ENCODE data around the gene KRTAP10-12.

Gene KRTAP10-12

DNA sequence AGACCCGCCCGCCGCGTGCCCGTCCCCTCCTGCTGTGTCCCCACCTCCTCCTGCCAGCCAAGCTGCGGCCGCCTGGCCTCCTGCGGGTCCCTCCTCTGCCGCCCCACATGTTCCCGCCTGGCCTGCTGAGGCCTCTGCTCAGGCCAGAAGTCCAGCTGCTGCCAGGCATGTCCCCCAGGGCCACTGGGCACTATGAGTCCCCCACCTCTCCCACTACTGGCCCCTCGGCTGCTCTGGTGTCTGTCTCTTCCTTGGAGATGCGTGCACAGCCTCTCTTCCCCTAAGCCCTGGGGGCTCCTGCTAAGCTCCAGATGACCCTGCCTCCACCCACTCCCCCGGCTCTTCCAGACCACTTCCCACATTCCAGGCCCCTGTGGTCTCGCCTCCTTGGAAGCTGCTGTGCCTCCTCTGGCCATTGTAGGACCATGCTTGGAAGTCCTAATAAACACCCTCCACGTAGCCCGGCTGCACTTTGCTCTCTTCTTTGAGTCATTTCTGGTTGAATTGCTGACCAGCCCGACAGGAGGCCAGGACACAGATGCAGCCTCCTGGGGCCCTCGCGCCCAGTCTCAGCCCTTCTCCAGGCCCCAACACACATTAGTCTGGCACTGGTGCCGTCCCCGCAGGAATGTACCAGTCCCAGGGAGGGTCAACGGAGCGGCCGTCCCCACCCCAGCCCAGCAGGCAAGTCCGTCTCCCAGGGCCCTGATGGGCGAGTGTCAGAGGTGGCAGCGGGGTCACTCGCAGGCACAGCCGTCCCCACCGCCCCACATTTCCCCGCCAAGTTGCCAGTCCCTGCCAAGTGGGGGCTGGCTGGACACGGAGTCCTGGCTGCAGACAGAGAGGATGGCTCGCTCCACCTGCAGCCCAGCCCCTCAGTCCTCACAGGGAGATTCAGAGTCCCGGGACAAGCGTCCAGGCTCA is 1.1 kb downstream of the KRTAP10-12 start:
- in situ Hi-C loops (cut with MboI; ENCODE audit: low sequenced_read_pairs), result no loop called here

DNA sequence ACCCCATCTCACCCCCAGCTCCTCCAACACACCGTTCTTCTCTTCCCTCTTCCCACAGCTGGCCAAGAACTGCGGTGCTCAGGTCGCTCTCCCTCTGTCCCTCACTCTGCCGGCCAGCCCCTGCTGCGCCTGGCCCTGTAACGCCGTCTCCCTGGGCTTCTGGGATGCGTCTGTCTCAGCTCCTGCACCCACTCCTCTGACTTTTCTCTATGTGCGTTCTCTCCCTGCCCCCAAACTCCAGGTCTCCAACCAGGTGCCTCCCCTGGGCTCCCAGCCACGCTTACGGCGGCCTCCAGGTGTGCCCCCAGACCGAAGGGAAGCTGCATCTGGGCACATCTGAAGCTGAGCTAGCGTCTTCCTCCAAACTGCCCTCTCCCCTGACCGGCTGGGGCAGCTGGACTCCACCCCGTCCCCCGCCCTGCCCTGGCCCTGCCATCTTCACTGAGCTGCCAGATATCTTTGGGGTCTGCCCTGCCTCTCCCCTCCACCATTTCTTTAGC is 2.6 kb downstream of the KRTAP10-12 start:
- in situ Hi-C loops (cut with MboI; ENCODE audit: low sequenced_read_pairs), result no loop called here

DNA sequence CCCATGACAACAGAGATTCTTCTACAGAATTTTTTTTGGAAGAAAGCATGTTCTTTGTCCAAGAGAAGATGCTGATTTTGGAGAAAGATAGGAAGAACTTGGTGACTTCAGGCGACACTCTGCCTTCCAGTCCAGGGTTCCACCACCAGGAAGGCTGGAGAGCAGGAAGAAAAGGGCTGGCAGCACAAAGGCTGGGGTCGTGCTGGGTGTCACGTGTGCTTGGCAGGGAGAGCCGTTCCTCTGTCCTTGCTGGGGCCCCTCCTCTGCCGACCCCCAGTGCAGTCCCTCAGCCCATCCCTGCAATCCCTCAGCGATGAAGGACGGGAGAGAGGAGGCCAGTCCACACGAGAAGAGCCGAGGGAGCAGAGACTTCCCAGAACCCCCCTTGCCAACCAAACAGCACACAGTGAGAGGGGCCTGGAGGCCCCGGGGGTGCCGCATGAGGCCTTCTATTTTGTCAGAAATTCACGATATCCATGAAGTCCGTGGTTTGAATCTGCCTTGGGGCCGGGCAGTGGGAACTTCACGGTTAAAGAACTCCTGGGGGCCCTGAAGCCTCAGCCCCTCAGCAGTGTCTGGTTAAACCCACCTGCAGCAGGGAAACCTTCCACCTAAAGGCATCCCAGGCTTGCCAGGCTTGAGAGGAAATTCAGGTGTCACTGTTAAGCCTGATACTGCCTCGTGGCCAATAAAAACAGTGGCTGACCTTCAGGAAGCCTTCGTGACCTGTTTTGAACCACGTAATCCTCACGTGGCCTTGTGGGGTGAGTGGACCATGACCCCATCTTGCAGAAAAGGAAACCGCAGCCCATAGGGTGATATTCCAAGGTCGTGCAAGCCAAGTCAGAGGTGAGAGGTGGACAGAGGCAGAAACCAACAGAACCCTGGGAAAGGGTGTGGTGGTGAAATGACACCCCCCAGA is 3.4 kb downstream of the KRTAP10-12 start:
- in situ Hi-C loops (cut with MboI; ENCODE audit: low sequenced_read_pairs), result no loop called here

DNA sequence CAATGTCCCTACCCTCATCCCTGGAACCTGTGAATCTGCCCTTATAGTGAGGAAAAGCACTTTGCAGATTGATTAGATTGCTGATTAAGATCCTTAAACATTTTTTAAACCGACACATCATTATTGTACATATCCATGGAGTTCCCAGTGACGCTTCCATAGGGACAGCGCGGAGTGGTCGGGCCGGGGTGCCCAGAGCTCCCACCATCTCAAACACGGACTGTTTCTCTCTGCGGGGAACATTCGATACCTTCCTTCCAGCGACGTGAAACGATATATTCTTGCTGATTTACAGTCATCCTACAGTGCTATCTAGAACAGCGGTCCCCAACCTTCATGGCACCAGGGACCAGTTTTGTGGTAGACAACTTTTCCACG is 4.0 kb downstream of the KRTAP10-12 start:
- in situ Hi-C loops (cut with MboI; ENCODE audit: low sequenced_read_pairs), result no loop called here

DNA sequence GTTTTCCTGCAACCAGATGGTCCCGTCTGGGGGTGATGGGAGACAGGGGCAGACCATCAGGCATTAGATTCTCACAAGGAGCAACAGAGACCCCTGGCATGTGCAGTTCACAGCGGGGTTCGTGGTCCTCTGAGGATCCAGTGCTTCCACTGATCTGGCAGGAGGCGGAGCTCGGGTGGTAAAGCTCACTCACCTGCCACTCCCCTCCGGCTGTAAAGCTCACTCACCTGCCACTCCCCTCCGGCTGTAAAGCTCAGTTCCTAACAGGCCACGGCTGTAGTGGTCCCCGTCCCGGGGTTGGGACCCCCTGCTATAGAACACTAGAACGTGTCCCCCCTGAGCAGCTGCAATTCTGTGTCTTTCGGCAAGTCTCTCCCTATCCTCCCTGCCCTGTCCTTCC is 4.6 kb downstream of the KRTAP10-12 start:
- in situ Hi-C loops (cut with MboI; ENCODE audit: low sequenced_read_pairs), result no loop called here

DNA sequence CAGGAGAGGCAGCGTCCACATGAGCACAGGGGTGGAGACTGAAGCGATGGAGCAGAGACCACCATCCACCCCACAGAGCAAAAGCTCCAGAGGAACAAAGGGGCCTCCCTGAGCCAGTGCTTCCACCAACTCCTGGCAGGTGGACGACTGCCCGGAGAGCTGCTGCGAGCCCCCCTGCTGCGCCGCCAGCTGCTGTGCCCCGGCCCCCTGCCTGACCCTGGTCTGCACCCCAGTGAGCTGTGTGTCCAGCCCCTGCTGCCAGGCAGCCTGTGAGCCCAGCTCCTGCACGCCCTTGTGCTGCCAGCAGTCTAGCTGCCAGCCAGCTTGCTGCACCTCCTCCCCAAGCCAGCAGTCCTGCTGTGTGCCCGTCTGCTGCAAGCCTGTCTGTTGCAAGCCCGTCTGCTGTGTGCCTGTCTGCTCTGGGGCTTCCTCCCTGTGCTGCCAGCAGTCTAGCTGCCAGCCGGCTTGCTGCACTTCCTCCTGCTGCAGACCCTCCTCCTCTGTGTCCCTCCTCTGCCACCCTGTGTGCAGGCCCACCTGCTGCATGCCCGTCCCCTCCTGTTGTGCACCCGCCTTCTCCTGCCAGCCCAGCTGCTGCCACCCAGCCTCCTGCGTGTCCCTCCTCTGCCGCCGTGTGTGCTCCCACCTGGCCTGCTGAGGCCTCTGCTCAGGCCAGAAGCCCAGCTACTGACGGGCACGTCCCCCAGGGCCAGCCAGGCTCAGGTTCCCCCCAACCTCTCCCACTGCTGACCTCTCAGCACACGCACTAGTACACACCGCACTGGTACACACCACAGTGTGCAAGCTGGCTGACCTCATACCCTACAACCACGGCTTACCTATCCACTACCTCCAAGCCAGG is 5.4 kb downstream of the KRTAP10-12 start:
- in situ Hi-C loops (cut with MboI; ENCODE audit: low sequenced_read_pairs), result no loop called here

DNA sequence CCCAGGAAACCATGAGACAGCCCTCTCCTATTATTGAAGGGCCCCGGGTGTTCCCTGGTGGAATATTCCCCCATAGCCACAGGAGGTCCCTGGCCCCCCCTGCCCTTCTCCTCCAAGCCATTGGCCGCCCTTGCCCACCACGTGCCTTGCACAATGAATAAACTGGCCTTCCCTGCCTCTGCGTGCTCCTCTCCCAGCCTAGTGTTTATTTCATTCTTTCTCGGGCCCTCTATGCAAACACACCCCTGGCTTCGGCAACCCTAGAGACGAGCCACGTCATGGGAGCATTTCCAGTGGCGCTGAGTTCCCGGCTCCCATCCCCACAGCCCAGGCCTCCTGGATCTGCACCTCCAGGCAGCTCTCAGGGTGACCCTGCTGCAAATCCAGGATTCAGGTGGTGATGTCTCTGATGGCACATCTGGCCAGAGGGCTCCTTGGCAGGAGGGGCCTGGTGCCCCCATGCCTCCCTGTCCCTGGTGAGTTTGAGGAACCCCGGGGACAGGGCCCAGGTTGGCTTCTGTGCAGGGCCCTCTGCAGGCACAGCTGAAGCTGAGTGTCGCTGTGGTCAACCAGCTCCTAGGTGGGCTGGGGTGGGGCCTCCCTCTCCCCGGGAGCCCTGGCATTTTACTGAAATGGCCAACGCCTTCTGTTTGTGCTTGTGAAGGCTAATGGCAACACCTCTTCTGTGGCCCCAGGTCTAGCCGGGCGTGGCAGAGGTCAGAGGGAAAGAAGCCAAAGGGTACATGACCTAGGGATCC is 6.2 kb downstream of the KRTAP10-12 start:
- in situ Hi-C loops (cut with MboI; ENCODE audit: low sequenced_read_pairs), result no loop called here

DNA sequence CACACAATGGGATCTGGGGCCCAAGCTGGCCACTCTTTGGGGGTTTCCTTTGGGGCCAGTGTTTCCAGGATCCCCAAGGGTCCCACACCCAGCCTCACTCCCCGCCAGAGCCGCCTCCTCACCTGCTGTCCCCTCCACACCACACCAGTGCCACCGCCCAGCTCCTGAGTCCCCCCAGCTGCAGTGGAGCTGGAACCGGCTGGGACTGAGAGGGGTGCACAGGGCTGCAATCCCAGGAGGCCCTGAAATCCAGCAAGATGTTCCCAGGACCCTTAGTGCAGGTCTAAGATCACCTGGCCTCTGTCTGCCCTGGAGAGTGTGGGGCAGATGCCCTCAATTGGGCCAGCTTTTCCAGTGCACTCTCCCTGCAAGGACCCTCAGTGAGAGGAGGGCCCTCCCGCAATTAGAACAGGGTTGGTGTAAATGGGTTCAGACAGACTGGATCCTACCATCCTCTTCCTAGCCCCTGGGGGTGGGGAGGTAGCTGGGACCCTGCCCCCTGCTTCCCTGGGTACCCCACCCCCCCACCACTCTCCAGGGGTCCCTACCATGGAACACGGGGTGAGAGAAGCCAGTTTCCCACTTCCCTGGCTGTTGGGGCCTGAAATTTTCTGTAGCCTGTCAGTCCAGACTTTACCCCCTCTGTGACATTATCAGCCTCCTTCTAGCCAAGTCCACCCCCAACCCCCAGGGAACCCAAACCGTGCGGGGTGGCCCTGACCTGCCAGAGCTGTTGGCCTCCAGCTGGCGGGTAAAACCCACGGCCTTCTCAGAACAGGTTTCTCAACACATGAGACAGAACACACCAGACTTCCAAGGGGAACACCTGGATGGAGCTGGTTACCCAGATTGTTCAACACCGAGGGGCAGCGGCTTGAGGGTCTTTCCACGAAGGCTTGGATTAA is 7.0 kb downstream of the KRTAP10-12 start:
- in situ Hi-C loops (cut with MboI; ENCODE audit: low sequenced_read_pairs), result no loop called here

DNA sequence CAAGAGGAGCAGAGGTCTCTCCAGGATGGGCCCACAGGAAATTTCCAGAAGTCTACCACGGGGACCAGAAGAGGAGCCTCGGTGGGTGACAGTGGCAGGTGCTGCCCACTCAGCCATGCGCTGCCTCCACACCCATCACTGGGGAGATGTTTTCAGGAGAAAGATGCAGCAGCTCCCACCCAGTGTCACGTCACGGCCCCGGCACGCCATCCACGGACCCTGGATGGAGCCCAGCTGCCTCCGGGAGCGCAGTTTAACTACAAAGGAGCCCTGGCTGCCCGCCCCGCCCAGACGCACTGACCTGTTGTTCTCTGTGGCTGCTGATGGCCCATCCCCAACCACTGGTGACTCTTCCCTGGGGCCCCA is 7.6 kb downstream of the KRTAP10-12 start:
- in situ Hi-C loops (cut with MboI; ENCODE audit: low sequenced_read_pairs), result no loop called here

DNA sequence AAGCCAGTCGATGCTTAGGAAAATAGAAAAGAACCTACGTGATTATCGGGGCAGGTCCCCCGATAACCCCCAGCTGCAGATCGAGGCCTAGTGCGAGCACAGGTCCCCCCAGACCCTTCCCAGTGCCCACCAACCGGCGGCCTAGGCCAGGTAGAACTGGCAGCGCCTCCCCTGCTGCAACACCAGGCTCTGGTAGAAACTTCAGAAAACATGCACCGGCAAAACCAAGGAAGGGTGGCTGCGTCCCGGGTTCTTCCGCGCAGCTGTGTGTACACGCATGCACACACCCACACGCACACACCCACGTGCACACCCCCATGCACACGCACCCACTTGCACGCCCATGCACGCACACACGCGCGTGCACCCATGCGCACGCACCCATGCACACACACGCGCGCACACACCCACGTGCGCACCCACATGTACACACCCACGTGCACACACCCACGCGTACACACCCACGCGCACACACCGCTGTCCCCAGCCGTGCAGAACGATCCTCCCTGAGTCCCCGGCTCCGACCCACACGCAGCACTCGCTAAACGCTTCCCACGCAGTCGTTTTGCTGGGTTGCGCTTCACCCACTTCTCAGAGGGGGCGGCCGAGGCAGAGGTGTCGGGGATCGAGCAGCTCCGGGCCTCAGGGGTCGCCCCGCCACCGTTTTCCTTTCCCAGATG is 9.2 kb downstream of the KRTAP10-12 start:
- in situ Hi-C loops (cut with MboI; ENCODE audit: low sequenced_read_pairs), result no loop called here

DNA sequence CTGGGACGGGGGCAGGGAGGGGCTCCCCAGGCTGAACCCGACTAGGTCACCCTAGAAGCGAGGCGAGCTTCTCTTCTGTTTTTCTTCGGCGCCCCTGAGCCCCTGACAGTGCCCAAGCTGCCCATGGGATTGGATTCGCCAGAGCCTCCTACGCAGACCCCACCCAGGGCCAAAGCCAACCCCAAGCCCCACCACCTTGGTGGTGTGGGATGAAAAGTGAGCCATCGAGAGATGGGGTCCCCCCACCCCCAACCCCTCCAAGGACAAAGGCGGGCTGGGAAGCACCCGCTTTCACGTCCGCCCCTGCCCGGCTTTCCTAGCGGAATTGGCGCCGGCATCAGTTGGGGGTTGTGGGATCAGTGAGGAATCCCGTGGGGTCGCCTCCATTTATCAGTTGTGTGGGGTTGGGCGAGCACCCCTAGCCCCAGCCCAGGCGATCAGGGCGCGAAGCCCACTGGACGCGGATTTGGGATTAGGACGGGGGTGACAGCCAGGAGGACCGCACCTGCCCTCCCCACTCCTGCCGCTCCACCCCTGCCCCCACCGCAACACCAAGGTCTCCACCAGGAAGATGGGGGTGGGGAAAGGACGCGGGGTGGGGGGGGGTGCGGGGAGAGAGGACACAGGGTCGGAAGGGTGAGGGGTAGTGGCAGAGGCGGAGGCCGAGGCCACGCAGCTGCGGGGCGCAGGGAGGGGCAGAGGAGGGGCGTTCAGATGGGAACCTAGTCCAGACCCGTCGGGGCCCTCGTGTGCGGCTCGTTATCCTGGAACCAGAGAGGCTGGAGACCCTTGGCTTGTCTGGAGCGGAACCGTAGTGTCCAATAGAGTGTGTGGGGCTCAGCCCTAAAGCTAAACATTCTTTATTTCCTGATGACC is 10.0 kb downstream of the KRTAP10-12 start:
- in situ Hi-C loops (cut with MboI; ENCODE audit: low sequenced_read_pairs), result no loop called here

DNA sequence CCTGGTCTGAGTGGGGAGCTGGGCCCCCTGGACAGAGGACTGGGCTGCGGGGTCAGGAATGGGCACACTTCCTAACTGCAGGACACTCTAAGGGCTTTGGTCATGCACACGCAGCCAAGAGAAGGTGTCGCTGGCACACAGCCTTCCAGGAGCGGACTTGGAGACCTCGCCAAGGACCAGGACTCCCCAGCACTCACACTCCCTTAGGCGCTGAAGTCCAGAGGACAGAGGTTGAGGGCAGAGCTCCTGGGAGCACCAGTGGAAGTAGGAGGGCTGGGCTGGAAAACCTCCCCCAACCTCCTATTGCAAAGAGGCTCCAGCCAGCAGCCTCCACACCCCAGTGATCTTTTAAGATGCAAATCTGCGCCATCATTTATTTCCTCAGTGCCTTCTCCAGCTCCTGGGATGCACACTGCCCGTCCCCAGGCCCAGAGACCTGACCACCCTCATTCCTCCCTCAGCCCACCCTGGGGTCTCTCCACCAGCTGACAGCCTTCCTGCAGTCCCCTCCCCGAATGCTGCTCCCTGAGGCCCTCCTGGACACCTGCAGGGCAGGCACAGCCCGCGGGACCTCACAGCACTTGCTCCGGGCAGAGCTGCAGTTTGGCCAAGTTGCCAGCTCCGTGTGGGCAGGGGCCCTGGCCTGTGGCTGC is 11.4 kb downstream of the KRTAP10-12 start:
- in situ Hi-C loops (cut with MboI; ENCODE audit: low sequenced_read_pairs), result no loop called here

DNA sequence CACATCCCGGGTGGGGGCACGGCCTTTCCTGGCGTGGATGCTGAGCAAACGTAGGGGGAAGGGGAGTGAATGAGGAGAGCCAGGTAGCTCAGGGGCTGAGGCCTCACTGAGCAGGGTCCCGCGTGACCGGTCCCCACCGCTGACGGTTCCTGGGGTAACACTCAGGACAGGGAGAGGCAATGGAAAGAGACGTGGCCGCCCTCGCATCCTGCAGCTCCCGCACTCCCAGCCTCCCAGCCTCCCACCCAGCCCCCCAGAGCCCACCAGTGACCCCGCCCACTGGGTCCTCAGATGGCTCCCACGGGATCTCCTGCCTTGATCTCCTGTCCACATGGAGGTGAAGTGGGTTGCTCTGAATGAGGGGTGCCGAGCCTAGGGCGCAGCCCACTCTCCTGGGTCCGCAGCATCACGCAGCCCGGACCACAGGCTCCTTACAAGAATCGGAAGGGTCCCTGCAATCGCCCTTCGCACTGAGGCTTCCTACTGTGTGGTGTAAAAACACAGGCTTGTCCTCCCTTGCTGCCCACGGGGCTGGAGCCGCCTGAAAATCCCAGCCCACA is 12.0 kb downstream of the KRTAP10-12 start:
- in situ Hi-C loops (cut with MboI; ENCODE audit: low sequenced_read_pairs), result no loop called here

DNA sequence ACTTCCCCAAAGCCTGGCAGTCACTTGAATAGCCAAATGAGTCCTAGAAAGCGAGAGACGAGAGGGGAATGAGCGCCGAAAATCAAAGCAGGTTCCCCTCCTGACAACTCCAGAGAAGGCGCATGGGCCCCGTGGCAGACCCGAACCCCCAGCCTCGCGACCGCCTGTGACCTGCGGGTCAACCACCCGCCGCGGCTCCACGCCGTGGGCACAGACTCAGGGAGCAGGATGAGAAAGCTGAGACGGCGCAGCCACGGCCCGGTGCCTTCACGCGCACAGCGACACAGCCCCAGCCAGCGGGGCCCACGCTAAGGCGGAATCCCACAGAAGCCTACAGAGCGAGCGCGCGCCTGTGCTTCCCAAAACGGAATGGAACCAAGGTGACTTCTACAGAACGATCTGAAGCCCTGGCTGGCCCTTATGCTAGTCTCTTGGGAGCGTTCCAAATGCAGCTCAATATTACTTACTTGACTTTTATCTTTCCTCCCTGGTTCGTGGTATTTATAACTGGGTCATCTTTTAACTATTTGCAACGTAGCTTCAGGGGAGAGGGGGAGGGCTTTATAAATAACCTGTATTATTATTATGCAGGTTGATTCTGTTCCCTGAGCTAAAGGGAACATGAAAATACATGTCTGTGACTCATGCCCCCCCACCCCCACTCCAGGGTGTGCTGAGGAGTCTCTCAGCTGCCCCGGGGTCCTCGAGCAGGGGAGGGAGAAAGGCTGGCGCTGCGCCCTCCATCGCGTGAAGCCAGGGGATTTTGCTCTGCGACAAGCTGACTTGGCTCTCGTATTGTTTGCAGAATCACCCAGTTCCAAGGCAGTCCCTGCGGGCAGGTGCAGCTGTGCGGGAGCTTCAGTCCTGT is 12.7 kb downstream of the KRTAP10-12 start:
- in situ Hi-C loops (cut with MboI; ENCODE audit: low sequenced_read_pairs), result no loop called here

DNA sequence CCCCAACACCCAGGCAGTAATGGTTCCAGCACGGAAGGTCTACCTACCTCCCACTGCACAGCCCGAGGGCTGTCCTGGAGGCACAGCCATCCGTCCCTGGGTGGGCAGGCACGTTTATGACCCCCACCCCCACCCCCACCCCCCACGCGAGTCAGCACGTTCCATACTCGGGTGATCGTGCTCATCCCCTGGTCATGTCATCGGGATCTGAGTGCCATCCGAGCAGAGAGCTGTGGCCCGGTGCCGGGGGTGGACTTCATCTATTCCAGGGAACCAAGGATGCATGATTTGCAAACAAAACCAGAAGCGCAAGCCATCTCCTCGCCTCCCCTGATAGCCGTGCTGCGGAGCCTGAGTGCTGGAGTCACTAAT is 13.3 kb downstream of the KRTAP10-12 start:
- in situ Hi-C loops (cut with MboI; ENCODE audit: low sequenced_read_pairs), result no loop called here
